Fibroblast of skin of right biceps (primary cell): ENCODE data around the gene YIPF5.

Experiments
- DNase-seq: peaks from one replicate; pipeline ENCODE4 v3.0.0-alpha.2; 2013

YIPF5 gene

GRCh38 chr5:144122081-144122480 is 48.4 kb downstream of the YIPF5 start:
- DNase-seq: no peak

GRCh38 chr5:144121577-144121976 is 48.9 kb downstream of the YIPF5 start:
- DNase-seq: peak; percentile 49

DNA sequence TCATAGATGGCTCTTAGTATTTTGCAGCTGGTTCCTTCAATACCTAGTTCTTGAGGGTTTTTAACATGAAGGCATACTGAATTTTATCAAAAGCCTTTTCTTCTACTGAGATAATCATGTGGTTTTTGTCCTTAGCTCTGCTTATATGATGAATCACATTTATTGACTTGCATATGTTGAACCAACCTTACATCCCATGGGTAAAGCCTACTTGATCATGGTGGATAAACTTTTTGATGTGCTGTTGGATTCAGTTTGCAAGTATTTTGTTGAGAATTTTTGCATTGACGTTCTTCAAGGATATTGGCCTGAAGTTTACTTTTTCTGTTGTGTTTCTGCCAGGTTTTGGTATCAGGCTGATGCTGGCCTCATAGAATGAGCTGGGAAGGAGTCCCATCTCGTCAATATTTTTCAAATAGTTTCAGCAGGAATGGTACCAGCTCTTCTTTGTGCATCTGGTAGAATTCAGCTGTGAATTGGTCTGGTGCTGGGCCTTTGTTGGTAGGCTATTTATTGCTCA is 49.7 kb downstream of the YIPF5 start:
- no peak for DNase-seq

DNA sequence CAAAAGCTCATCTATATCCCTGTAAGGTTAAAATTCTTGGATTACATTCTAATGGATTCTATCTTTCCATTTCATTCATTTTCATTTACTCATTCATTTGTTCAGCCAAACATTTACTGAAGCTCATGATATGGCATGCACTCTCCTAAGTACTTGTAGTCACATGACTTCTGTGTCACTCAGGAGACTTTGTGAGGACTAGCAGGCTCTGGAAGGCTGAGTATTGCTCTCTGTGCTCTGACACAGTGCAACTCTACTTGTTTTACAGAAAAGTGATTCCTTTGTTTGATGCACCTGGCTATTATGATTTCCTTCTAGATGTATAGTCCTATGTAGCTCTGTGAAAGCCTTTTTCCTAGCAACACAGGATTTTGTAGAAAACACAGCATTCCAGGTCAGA is 53.0 kb downstream of the YIPF5 start:
- no peak for DNase-seq

GRCh38 chr5:144114571-144114970 is 55.9 kb downstream of the YIPF5 start:
- no peak for DNase-seq
